Cardiac muscle cell (in vitro differentiated cells and primary cell): ENCODE results near the gene ABCG2. TPM values are rescaled to one million over a fixed set of nuclear protein-coding genes. Genes with fewer than 3 reads are reported as not detected.

ENCODE experiments used
- DNase-seq, 2 donors: peaks; one replicate each; pipeline versions ENCODE4 v3.0.0 to v3.0.0-alpha.2; 2010 to 2017; ENCODE audit warnings: low read depth in 1 of 2, low spot score in 1 of 2
- H3K27ac ChIP-seq: fragments of 200-600 bp; sonication (generic); 2 replicates; pipeline ENCODE4 v1.5.1; 2016
- H3K27me3 ChIP-seq: fragments of 200-600 bp; sonication (generic); 2 replicates; pipeline ENCODE4 v1.6.0; 2016; ENCODE audit warnings: control low read depth
- H3K36me3 ChIP-seq: fragments of 200-600 bp; sonication (generic); 2 replicates; pipeline ENCODE4 v1.5.1; 2016; ENCODE audit warnings: control low read depth
- H3K4me1 ChIP-seq: fragments of 200-600 bp; sonication (generic); 2 replicates; pipeline ENCODE4 v1.8.1; 2017; ENCODE audit warnings: low read depth, mild to moderate bottlenecking, mixed run types
- H3K4me3 ChIP-seq: fragments of 200-600 bp; sonication (generic); 2 replicates; pipeline ENCODE4 v1.5.1; 2016; ENCODE audit warnings: mild to moderate bottlenecking
- H3K9me3 ChIP-seq: fragments of 200-600 bp; sonication (generic); 2 replicates; pipeline ENCODE4 v1.5.1; 2017; ENCODE audit warnings: low read depth, mild to moderate bottlenecking, control low read depth
- polyA plus RNA-seq: library from polyadenylated mRNA; unstranded; fragments of >200 nt; fragmentation: Nextera tagmentation; extraction: Ambion mirVana; gene quantifications from 2 replicates; pipeline ENCODE4 v1.2.1, GENCODE V29; 2016
- total RNA-seq: library from RNA; depleted of rRNA; stranded (reverse); fragments of >200 nt; gene quantifications from 2 replicates; pipeline ENCODE4 v1.2.3, GENCODE V29; 2016
- TF ChIP-seq, protein P1 (sequence below): IDR thresholded peaks from 2 replicates; pipeline ENCODE4 v1.5.1; 2012; ENCODE audit warnings: low read depth, mild to moderate bottlenecking, low read length

The ABCG2 gene
- total and polyA plus RNA-seq, 2 experiments from 2014 or later = not detected

DNA sequence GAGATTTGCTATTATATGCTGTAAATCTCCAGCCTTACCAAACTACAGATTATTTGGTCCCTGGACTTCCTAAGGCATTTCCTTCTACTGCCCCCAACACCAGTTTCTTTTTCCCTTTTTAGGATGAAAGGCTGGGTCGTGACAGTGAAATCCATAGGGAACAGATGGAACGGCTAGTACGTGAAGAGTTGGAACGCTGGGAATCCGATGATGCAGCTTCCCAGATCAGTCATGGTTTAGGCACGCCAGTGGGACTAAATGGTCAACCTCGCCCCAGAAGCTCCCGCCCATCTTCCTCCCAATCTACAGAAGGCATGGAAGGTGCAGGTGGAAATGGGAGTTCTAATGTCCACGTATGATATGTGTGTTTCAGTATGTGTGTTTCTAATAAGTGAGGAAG, 83.1 kb downstream of the ABCG2 start:
- TF ChIP-seq, protein P1, sequence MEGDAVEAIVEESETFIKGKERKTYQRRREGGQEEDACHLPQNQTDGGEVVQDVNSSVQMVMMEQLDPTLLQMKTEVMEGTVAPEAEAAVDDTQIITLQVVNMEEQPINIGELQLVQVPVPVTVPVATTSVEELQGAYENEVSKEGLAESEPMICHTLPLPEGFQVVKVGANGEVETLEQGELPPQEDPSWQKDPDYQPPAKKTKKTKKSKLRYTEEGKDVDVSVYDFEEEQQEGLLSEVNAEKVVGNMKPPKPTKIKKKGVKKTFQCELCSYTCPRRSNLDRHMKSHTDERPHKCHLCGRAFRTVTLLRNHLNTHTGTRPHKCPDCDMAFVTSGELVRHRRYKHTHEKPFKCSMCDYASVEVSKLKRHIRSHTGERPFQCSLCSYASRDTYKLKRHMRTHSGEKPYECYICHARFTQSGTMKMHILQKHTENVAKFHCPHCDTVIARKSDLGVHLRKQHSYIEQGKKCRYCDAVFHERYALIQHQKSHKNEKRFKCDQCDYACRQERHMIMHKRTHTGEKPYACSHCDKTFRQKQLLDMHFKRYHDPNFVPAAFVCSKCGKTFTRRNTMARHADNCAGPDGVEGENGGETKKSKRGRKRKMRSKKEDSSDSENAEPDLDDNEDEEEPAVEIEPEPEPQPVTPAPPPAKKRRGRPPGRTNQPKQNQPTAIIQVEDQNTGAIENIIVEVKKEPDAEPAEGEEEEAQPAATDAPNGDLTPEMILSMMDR = no peak
- no peak for DNase-seq
- no peaks in the 10 kb centered on the region for H3K27me3 ChIP-seq
- H3K4me3 ChIP-seq = no peak overlapping the region
- no peak overlapping the region for H3K27ac ChIP-seq
- H3K36me3 ChIP-seq = peaks cover 33% of the 10 kb centered on the region
- no peaks in the 10 kb centered on the region for H3K4me1 ChIP-seq
- H3K9me3 ChIP-seq = no peaks in the 10 kb centered on the region

DNA sequence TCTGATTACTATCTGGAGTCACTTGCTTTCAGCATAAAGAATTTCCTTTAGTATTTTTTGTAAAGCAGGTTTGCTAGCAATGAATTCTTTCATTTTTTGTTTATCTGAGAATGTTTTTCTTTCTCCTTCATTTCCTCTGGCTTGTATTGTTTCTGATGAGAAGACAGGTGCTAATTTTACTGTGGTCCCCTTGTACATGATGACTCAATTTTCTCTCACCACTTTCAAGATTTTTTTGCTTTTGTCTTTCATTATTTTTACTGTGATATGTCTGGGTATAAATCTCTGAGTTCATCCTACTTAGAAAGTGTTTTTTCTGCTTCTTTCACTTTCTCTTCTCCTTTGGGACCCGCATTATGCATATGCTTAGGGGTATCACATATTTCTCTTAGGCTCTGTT, 88.4 kb downstream of the ABCG2 start:
- no peak for DNase-seq
- peaks cover 55% of the 10 kb centered on the region for H3K36me3 ChIP-seq
- H3K4me1 ChIP-seq = no peaks in the 10 kb centered on the region
- no peak overlapping the region for H3K27ac ChIP-seq
- no peaks in the 10 kb centered on the region for H3K9me3 ChIP-seq
- TF ChIP-seq, protein P1 = no peak
- no peaks in the 10 kb centered on the region for H3K27me3 ChIP-seq
- H3K4me3 ChIP-seq = no peak overlapping the region

DNA sequence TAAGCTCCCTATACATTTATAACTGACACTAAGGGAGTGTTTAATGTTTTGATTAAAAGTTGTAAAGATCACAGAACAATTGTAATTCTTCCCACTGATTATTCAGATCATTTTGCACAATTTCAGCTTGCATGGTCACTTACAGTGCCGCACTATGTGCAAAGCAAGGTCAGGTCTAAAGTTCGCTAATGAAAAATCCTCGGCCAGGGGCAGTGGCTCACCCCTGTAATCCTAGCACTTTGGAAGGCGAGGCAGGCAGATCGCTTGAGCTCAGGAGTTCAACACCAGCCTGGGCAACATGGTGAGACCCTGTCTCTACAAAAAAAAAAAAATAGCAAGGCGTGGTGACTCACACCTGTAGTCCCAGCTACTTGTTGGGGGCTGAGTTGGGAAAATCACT, 94.0 kb downstream of the ABCG2 start:
- Histone ChIP-seq H3K4me1 (peaks cover 17% of the 10 kb centered on the region), H3K27ac (no peak overlapping the region), H3K36me3 (peaks cover 37% of the 10 kb centered on the region), H3K9me3 (no peaks in the 10 kb centered on the region), H3K27me3 (no peaks in the 10 kb centered on the region), H3K4me3 (no peak overlapping the region)
- TF ChIP-seq, protein P1 = no peak
- no peak for DNase-seq

DNA sequence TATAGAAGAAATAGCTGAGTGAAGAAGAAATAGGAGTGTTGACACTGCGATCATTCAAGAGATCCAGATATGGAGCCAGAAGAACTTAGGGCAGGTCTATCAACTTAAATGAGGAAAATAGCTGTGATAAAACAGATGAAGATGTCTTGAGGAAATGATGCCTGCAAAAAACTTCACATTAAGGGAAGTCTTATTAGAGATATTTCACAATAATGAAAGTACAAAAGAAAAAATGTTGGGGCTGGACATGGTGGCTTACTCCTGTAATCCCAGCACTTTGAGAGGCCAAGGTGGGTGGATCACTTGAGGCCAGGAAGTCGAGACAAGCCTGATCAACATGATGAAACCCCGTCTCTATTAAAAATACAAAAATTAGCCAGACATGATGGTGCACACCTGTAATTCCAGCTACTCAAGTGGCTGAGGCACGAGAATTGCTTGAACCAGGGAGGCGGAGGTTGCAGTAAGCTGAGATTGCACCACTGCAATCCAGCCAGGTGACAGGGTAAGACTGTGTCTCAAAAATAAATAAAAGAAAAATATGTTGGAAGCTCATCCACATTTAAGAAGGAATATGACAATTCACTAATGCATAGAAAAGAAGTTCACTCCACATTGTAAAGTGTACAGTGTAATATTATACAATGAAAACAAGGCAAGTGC, 94.7 kb downstream of the ABCG2 start:
- Histone ChIP-seq H3K4me3 (no peak overlapping the region), H3K27ac (no peak overlapping the region), H3K9me3 (no peaks in the 10 kb centered on the region), H3K4me1 (peaks cover 19% of the 10 kb centered on the region), H3K36me3 (peaks cover 37% of the 10 kb centered on the region), H3K27me3 (no peaks in the 10 kb centered on the region)
- no peak for DNase-seq
- TF ChIP-seq, protein P1 = no peak

DNA sequence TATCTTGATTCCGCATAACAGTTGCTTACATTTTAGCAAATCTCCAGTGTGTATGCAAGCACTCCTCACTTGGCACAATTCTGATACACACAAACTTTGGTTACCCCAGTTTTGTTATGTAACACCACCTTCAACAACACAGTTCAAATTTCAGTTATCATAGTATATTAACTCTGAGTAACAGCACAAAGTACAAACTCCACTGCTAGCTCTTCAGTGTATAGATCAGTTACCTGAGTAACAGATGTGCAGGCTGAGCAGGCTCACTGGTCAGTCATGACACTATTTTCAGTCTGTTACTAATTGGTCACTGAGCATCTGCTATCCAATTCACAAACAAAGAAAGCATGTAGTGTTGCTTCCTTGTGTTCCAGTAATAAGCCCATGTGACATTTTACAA, 95.6 kb downstream of the ABCG2 start:
- Histone ChIP-seq H3K9me3 (no peaks in the 10 kb centered on the region), H3K4me3 (no peak overlapping the region), H3K27me3 (no peaks in the 10 kb centered on the region), H3K36me3 (peaks cover 32% of the 10 kb centered on the region), H3K4me1 (peaks cover 19% of the 10 kb centered on the region), H3K27ac (no peak overlapping the region)
- TF ChIP-seq, protein P1 = no peak
- DNase-seq = no peak

DNA sequence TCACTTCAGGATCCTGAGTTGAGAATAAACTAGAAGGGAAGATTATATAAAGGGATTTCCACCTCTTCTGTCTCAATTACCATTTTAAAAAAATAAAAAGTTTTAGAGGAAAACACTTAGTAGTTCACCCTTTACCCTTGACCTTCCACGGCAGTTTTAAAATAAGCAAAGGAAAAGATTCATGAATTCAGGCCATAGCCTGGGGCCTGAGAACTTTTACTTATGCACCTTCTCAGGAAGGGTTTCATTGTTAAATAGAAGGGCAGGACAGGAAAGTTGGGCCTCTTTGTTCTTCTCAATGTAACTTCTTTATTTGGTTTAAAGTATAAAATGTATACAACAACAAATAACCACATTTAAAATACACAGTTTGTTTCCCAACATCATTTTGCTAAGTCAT, 96.1 kb downstream of the ABCG2 start:
- peaks cover 19% of the 10 kb centered on the region for H3K4me1 ChIP-seq
- DNase-seq = no peak
- TF ChIP-seq, protein P1 = no peak
- H3K36me3 ChIP-seq = peaks cover 31% of the 10 kb centered on the region
- no peak overlapping the region for H3K27ac ChIP-seq
- no peaks in the 10 kb centered on the region for H3K9me3 ChIP-seq
- H3K27me3 ChIP-seq = no peaks in the 10 kb centered on the region
- no peak overlapping the region for H3K4me3 ChIP-seq
